Cardiac muscle cell (in vitro differentiated cells and primary cell): Measurements from ENCODE around the gene FABP6. TPM values are rescaled to one million over a fixed set of nuclear protein-coding genes. Genes with fewer than 3 reads are reported as not detected.

Source experiments
- DNase-seq, 2 donors: peaks; one replicate each; pipeline versions ENCODE4 v3.0.0 to v3.0.0-alpha.2; 2010 to 2017; ENCODE audit warnings: low read depth in 1 of 2, low spot score in 1 of 2
- H3K27ac ChIP-seq: fragments of 200-600 bp; sonication (generic); 2 replicates; pipeline ENCODE4 v1.5.1; 2016
- H3K27me3 ChIP-seq: fragments of 200-600 bp; sonication (generic); 2 replicates; pipeline ENCODE4 v1.6.0; 2016; ENCODE audit warnings: control low read depth
- H3K36me3 ChIP-seq: fragments of 200-600 bp; sonication (generic); 2 replicates; pipeline ENCODE4 v1.5.1; 2016; ENCODE audit warnings: control low read depth
- H3K4me1 ChIP-seq: fragments of 200-600 bp; sonication (generic); 2 replicates; pipeline ENCODE4 v1.8.1; 2017; ENCODE audit warnings: low read depth, mild to moderate bottlenecking, mixed run types
- H3K4me3 ChIP-seq: fragments of 200-600 bp; sonication (generic); 2 replicates; pipeline ENCODE4 v1.5.1; 2016; ENCODE audit warnings: mild to moderate bottlenecking
- H3K9me3 ChIP-seq: fragments of 200-600 bp; sonication (generic); 2 replicates; pipeline ENCODE4 v1.5.1; 2017; ENCODE audit warnings: low read depth, mild to moderate bottlenecking, control low read depth
- polyA plus RNA-seq: library from polyadenylated mRNA; unstranded; fragments of >200 nt; fragmentation: Nextera tagmentation; extraction: Ambion mirVana; gene quantifications from 2 replicates; pipeline ENCODE4 v1.2.1, GENCODE V29; 2016
- total RNA-seq: library from RNA; depleted of rRNA; stranded (reverse); fragments of >200 nt; gene quantifications from 2 replicates; pipeline ENCODE4 v1.2.3, GENCODE V29; 2016
- TF ChIP-seq, protein P1 (sequence below): IDR thresholded peaks from 2 replicates; pipeline ENCODE4 v1.5.1; 2012; ENCODE audit warnings: low read depth, mild to moderate bottlenecking, low read length

Gene FABP6
- total and polyA plus RNA-seq, 2 experiments from 2014 or later, result 0.34 TPM; not detected in 1

DNA sequence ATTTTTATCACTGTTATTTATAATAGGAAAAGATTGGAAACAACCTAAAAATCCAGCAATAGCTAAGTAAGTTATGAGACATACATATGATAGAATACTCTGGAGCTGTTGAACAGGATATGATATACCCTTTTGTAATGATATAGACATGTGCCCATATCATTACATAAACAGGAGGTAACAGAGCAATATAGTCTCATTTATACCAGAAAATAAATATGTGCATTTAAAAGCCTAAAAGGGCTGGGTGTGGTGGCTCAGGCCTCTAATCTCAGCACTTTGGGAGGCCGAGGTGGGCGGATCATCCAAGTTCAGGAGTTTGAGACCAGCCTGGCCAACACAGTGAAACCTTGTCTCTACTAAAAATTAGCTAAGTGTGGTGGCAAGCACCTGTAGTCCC lies 2.3 kb upstream of the FABP6 start:
- no peaks in the 10 kb centered on the region for H3K36me3 ChIP-seq
- TF ChIP-seq, protein P1, sequence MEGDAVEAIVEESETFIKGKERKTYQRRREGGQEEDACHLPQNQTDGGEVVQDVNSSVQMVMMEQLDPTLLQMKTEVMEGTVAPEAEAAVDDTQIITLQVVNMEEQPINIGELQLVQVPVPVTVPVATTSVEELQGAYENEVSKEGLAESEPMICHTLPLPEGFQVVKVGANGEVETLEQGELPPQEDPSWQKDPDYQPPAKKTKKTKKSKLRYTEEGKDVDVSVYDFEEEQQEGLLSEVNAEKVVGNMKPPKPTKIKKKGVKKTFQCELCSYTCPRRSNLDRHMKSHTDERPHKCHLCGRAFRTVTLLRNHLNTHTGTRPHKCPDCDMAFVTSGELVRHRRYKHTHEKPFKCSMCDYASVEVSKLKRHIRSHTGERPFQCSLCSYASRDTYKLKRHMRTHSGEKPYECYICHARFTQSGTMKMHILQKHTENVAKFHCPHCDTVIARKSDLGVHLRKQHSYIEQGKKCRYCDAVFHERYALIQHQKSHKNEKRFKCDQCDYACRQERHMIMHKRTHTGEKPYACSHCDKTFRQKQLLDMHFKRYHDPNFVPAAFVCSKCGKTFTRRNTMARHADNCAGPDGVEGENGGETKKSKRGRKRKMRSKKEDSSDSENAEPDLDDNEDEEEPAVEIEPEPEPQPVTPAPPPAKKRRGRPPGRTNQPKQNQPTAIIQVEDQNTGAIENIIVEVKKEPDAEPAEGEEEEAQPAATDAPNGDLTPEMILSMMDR, result no peak

DNA sequence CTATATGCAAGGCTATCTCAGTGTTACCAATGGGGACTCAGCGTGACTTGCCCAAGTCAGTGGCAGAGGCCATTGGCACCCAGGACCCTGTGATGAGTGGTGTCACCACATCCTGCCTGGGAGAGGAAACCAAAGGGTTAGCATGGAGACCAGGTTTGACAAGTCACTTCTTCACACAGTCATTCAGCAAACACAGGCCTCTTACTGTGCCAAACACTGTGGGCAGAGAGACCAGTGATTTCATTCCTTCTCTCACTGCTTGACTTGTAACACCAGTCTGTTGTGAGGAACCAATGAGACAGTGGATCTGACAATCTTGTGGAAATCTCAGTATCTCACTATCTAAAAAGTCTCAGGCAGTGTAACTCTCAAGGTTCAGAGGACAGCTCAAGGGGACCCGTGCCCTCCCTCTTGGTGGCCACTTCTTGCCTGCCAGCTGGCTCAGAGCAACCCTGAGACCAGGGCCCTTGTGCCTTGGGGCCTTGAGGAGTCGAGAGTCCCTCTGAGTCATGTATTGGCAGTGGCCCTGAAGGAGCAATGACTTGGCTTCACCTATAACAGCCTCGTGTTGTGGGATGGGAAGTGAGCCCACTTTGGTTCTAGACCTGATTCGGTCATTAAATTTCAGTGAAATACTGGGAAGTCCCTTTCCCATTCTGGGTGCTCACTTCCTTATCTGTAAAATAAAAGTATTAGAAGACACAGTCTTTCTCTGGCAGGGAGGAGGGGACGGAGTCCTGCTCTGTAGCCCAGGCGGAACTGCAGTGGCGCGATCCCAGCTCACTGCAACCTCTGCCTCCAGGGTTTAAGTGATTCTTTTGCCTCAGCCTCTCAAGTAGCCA lies 1.6 kb downstream of the FABP6 start:
- H3K4me3 ChIP-seq, result no peak overlapping the region
- H3K9me3 ChIP-seq, result no peaks in the 10 kb centered on the region
- H3K36me3 ChIP-seq, result no peaks in the 10 kb centered on the region
- no peaks in the 10 kb centered on the region for H3K27me3 ChIP-seq
- TF ChIP-seq, protein P1, result no peak
- DNase-seq, result peak in 1 of 2 donors; percentile 27
- no peak overlapping the region for H3K27ac ChIP-seq
- no peaks in the 10 kb centered on the region for H3K4me1 ChIP-seq

More for the DNA sequence above, 2.3 kb upstream of the FABP6 start:
- no peak overlapping the region for H3K4me3 ChIP-seq
- no peaks in the 10 kb centered on the region for H3K4me1 ChIP-seq
- H3K27ac ChIP-seq, result no peak overlapping the region
- no peak for DNase-seq
- H3K27me3 ChIP-seq, result no peaks in the 10 kb centered on the region
- no peaks in the 10 kb centered on the region for H3K9me3 ChIP-seq

DNA sequence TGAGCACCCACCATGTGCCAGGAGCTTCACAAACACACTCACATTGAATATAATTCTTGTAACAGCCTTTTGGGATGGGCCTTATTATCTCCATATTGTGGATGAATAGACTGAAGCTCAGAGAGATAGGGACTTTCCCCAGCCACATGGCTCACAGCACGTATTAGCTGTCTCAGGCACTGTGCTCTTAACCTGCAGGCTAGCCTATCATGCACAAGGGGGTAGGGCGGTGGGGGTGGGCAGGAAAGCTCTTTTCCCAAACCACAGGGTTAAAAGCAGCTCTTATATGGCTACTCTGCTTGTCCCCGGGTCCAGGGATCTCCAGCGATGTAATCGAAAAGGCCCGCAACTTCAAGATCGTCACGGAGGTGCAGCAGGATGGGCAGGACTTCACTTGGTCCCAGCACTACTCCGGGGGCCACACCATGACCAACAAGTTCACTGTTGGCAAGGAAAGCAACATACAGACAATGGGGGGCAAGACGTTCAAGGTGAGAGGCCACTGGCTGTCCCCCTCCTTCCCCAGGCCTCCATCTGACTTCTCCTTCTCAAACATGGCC lies 2.6 kb downstream of the FABP6 start:
- TF ChIP-seq, protein P1, result no peak
- no peaks in the 10 kb centered on the region for H3K9me3 ChIP-seq
- DNase-seq, result no peak
- H3K27me3 ChIP-seq, result no peaks in the 10 kb centered on the region
- no peak overlapping the region for H3K4me3 ChIP-seq
- no peaks in the 10 kb centered on the region for H3K36me3 ChIP-seq
- H3K27ac ChIP-seq, result no peak overlapping the region
- H3K4me1 ChIP-seq, result no peaks in the 10 kb centered on the region

DNA sequence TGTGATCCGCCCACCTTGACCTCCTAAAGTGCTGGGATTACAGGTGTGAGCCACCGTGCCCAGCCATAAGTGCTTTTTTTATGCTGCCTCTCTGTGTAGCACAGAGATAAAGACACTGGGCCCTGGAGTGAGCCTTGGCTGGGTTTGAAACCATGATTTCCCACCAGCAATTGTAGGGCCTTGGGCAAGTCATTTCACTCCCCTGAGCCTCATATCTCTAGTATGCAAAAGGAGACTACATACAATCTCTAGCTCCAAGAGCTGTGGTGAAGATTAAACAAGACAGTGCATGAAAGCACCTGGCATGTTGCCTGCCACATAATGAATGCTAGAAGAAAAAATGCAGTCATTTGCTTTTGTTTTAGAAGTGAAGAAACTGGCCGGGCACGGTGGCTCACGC lies 3.9 kb downstream of the FABP6 start:
- Histone ChIP-seq H3K9me3 (no peaks in the 10 kb centered on the region), H3K4me3 (no peak overlapping the region)
- peak in 1 of 2 donors; percentile 19 for DNase-seq

DNA sequence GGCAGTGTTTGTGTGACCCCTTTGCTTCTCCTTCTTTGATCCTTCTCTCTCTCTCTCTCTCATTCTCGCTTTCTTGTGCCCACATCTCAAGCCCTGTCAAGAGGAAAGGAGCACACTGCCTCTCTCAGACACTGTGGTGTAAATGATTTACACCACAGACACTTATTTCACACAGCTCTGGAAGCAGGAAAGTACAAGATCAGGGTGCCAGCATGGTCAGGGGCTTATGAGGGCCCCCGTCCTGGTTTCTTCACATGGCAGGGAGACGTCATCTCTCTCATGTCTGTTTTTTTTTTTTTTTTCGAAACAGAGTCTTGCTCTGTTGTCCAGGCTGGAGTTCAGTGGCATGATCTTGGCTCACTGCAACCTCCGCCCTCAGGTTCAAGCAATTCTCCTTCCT lies 6.4 kb downstream of the FABP6 start:
- Histone ChIP-seq H3K27me3 (no peaks in the 10 kb centered on the region), H3K9me3 (no peaks in the 10 kb centered on the region), H3K4me1 (peaks cover 4% of the 10 kb centered on the region), H3K4me3 (no peak overlapping the region), H3K36me3 (no peaks in the 10 kb centered on the region), H3K27ac (no peak overlapping the region)
- TF ChIP-seq, protein P1, result no peak
- no peak for DNase-seq

More for the DNA sequence above, 3.9 kb downstream of the FABP6 start:
- no peaks in the 10 kb centered on the region for H3K27me3 ChIP-seq
- H3K4me1 ChIP-seq, result no peaks in the 10 kb centered on the region
- no peaks in the 10 kb centered on the region for H3K36me3 ChIP-seq
- no peak overlapping the region for H3K27ac ChIP-seq
- TF ChIP-seq, protein P1, result no peak
